ENCODE measurements around the gene PDK2. TPM values are rescaled to one million over a fixed set of nuclear protein-coding genes. Genes with fewer than 3 reads are reported as not detected.

PDK2 gene
- total RNA-seq, 4 donors from 2014 or later = 42.5 to 79.3 (median 64.5) TPM

GRCh38 chr17:50105811-50106210 is 10.7 kb downstream of the PDK2 start:
- Histone ChIP-seq H3K27me3 (no peaks in the 10 kb centered on the region), H3K9me3 (no peaks in the 10 kb centered on the region), H3K4me1 (peaks cover 23 to 24% of the 10 kb centered on the region in 2 donors), H3K27ac (no peak overlapping the region), H3K36me3 (peaks cover 34 to 40% of the 10 kb centered on the region in 2 donors), H3K4me3 (replicated peaks in 1 of 3) (no peak overlapping the region)
- 89 to 95% methylated on average over 20 to 21 of the region's 21 CpGs for WGBS, 2 donors
- no peak for DNase-seq
- intact Hi-C loops (cut with DNase I) = no loop called here
- TF ChIP-seq, protein P1, sequence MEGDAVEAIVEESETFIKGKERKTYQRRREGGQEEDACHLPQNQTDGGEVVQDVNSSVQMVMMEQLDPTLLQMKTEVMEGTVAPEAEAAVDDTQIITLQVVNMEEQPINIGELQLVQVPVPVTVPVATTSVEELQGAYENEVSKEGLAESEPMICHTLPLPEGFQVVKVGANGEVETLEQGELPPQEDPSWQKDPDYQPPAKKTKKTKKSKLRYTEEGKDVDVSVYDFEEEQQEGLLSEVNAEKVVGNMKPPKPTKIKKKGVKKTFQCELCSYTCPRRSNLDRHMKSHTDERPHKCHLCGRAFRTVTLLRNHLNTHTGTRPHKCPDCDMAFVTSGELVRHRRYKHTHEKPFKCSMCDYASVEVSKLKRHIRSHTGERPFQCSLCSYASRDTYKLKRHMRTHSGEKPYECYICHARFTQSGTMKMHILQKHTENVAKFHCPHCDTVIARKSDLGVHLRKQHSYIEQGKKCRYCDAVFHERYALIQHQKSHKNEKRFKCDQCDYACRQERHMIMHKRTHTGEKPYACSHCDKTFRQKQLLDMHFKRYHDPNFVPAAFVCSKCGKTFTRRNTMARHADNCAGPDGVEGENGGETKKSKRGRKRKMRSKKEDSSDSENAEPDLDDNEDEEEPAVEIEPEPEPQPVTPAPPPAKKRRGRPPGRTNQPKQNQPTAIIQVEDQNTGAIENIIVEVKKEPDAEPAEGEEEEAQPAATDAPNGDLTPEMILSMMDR (IDR thresholded peaks at IDR 0.05) = no peak

DNA sequence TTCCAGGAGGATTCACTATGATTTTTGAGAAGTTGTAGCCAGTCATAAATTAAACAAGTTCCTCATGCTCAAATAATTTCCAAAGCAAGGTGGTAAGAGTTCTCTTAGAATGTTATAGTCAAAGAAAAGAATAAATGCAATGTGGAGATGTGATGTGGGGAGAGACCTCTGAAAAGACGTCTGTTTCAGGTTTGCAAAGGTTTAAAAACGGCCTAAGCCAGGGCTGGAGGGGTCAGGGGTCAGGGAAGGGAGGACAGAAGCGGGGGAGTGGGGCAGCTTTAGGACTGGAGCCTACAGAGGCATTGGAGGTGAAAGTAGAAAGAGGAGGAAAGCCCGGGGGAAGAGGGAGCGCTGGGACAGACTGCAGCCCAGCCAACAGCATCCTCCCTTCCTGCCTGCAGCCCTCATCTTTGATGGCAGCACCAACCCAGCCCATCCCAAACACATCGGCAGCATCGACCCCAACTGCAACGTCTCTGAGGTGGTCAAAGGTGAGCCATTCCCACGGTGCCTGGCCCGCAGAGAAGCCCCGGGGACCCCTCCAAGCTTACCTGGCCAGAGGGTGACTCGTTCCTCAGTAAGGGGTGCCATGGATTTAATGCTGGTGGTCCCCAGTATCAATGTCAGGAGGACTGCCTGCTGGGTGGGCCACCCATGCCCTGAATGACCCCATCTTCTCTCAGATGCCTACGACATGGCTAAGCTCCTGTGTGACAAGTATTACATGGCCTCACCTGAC is 11.4 kb downstream of the PDK2 start:
- H3K27me3 ChIP-seq = no peaks in the 10 kb centered on the region
- H3K27ac ChIP-seq = no peak overlapping the region
- no peak for DNase-seq
- no peaks in the 10 kb centered on the region for H3K9me3 ChIP-seq
- no peak overlapping the region for H3K4me3 ChIP-seq (replicated peaks in 1 of 3)
- H3K4me1 ChIP-seq = peaks cover 16 to 21% of the 10 kb centered on the region in 2 donors
- H3K36me3 ChIP-seq = peaks cover 34 to 40% of the 10 kb centered on the region in 2 donors
- TF ChIP-seq POLR2A (IDR thresholded peaks at IDR 0.05) = no peak
- TF ChIP-seq, protein P1 (IDR thresholded peaks at IDR 0.05) = no peak
- 77 to 80% methylated on average over 10 to 13 of the region's 13 CpGs for WGBS, 2 donors
- intact Hi-C loops (cut with DNase I) = no loop called here

DNA sequence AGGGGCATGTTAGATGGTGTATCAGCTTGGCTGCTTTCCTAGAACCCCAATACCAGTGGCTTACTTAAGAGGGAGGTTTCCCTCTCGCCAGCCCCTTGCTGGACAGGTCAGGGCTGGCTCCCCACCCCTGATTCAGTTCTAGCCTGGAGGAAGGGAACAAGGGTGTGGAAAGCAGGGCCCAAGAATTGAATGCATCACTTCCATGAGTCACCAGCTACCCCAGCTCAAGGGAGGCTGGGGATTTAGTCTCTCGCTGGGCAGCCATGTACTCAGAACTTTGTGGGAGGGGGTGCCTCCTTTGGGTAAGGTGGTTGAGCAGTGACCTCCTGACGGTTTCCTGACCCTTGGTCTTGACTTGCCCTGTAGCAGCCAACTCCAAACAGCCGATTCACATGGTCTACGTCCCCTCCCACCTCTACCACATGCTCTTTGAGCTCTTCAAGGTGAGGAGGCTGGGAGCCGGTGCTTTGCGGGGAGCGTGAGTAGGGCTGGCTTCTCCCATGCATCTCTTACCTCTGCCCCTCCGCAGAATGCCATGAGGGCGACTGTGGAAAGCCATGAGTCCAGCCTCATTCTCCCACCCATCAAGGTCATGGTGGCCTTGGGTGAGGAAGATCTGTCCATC is 12.8 kb downstream of the PDK2 start:
- WGBS, 2 donors = 95 to 96% methylated on average over 9 to 10 of the region's 10 CpGs
- intact Hi-C loops (cut with DNase I) = no loop called here
- H3K36me3 ChIP-seq = peaks cover 34 to 40% of the 10 kb centered on the region in 2 donors
- H3K4me1 ChIP-seq = peaks cover 2 to 17% of the 10 kb centered on the region in 2 donors
- H3K27ac ChIP-seq = no peak overlapping the region
- TF ChIP-seq POLR2A (IDR thresholded peaks at IDR 0.05) = no peak
- TF ChIP-seq, protein P1 (IDR thresholded peaks at IDR 0.05) = no peak
- no peak overlapping the region for H3K4me3 ChIP-seq (replicated peaks in 1 of 3)
- H3K9me3 ChIP-seq = no peaks in the 10 kb centered on the region
- DNase-seq = no peak
- H3K27me3 ChIP-seq = no peaks in the 10 kb centered on the region

DNA sequence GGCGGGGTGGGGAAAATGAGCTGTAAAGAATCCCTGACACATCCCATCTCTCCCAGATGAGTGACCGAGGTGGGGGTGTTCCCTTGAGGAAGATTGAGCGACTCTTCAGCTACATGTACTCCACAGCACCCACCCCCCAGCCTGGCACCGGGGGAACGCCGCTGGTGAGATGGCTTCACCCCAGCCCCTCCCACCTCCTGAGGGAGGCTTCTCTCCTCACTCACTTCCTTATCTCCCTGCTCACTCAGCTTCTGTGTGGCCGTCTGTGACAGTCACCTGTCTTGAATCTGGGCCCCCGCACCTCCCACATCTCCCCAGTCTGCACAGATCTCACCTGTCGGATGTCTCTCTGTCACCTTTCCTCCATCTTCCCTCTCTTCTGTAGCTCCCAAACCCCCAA is 13.4 kb downstream of the PDK2 start:
- DNase-seq = no peak
- no peak for TF ChIP-seq POLR2A (IDR thresholded peaks at IDR 0.05)
- TF ChIP-seq, protein P1 (IDR thresholded peaks at IDR 0.05) = no peak

DNA sequence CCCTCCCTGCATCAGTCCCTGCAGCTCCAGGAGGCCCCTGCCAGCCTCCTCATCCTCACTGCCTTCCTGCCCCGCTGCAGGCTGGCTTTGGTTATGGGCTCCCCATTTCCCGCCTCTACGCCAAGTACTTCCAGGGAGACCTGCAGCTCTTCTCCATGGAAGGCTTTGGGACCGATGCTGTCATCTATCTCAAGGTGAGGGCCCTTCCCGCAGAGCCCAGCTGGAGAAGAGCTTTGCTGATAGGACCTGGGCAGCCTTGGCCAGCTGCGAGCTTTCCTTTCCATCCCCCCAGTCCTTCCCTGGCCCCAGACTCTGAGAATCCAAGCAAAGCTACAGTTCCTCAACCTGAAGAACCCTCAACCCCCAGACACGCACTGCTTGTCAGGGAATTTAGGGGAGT is 14.1 kb downstream of the PDK2 start:
- Histone ChIP-seq H3K27me3 (no peaks in the 10 kb centered on the region), H3K9me3 (no peaks in the 10 kb centered on the region), H3K27ac (no peak overlapping the region), H3K4me3 (replicated peaks in 1 of 3) (no peak overlapping the region), H3K4me1 (peaks cover 0 to 15% of the 10 kb centered on the region in 2 donors), H3K36me3 (peaks cover 34 to 40% of the 10 kb centered on the region in 2 donors)
- no peak for DNase-seq
- WGBS, 2 donors = 89 to 91% methylated on average over 7 of the region's 7 CpGs
- TF ChIP-seq POLR2A (IDR thresholded peaks at IDR 0.05) = no peak
- TF ChIP-seq, protein P1 (IDR thresholded peaks at IDR 0.05) = no peak
- intact Hi-C loops (cut with DNase I) = no loop called here

More for the DNA sequence above, 13.4 kb downstream of the PDK2 start:
- Histone ChIP-seq H3K36me3 (peaks cover 34 to 40% of the 10 kb centered on the region in 2 donors), H3K27ac (no peak overlapping the region), H3K27me3 (no peaks in the 10 kb centered on the region), H3K4me3 (replicated peaks in 1 of 3) (no peak overlapping the region), H3K9me3 (no peaks in the 10 kb centered on the region), H3K4me1 (peaks cover 0 to 15% of the 10 kb centered on the region in 2 donors)
- WGBS, 2 donors = 88 to 89% methylated on average over 9 of the region's 9 CpGs
- intact Hi-C loops (cut with DNase I) = no loop called here
